ENCODE measurements around the gene BEND3.
"Not testable (repeated sequence)": the region's sequence is repeated elsewhere in the genome, so short reads cannot be mapped to it uniquely, and the experiment has no call there.

- TF ChIP-seq EZH2 (IDR thresholded peaks at IDR 0.05; ENCODE audit: borderline replicate concordance, insufficient read depth, low read length, poor library complexity, severe bottlenecking); CTCF (IDR thresholded peaks at IDR 0.05; ENCODE audit: poor library complexity, severe bottlenecking); POLR2AphosphoS5 (IDR thresholded peaks at IDR 0.05); SMC3 (conservative IDR thresholded peaks at IDR 0.05; ENCODE audit: poor library complexity); EP300 (conservative IDR thresholded peaks at IDR 0.05; ENCODE audit: poor library complexity, severe bottlenecking); TAF1 (IDR thresholded peaks at IDR 0.05; ENCODE audit: low read depth); MXI1 (conservative IDR thresholded peaks at IDR 0.05; ENCODE audit: poor library complexity, severe bottlenecking); RAD21 (conservative IDR thresholded peaks at IDR 0.05); REST (IDR thresholded peaks at IDR 0.05; ENCODE audit: borderline replicate concordance): not testable (repeated sequence)
Observed at GRCh38 chr6:107135048-107135680, 19.8 kb upstream of the BEND3 start.
